ENCODE measurements around the gene OSTF1. TPM values are rescaled to one million over a fixed set of nuclear protein-coding genes. Genes with fewer than 3 reads are reported as not detected.

Gene OSTF1
- total RNA-seq, 1 experiment from 2014 or later = 7.0 TPM

- Mint-ChIP-seq H3K9me3 (ENCODE audit: unreplicated experiment) (no peaks in the 10 kb centered on the region), H3K4me3 (ENCODE audit: unreplicated experiment) (no peak overlapping the region), H3K27me3 (ENCODE audit: insufficient read depth, unreplicated experiment) (no peaks in the 10 kb centered on the region), H3K36me3 (ENCODE audit: insufficient read depth, unreplicated experiment) (peaks cover 6% of the 10 kb centered on the region), H3K4me1 (ENCODE audit: low read depth, unreplicated experiment) (no peaks in the 10 kb centered on the region), H3K27ac (ENCODE audit: unreplicated experiment) (no peak overlapping the region)
- H3K27me3 ChIP-seq (replicated peaks; ENCODE audit: control insufficient read depth, insufficient read depth, low read length) = no peaks in the 10 kb centered on the region
- POLR2A ChIA-PET = no interaction called here
- intact Hi-C loops (cut with micrococcal nuclease; ENCODE audit: unreplicated experiment) = no loop called here
- H3K4me3 ChIP-seq (ENCODE audit: low read depth, low read length) = no peak overlapping the region
- CTCF ChIA-PET = no interaction called here
- no peaks in the 10 kb centered on the region for H3K36me3 ChIP-seq (ENCODE audit: control insufficient read depth, insufficient read depth, low read length)
- no peaks in the 10 kb centered on the region for H3K9me3 ChIP-seq
- no TSS peak for BruUV-seq (replicated peaks)
- no peak for DNase-seq
- TF ChIP-seq CTCF (IDR thresholded peaks at IDR 0.05; ENCODE audit: insufficient read depth in 1 of 2, low read depth in 1 of 2, low read length in 1 of 2, severe bottlenecking in 1 of 2, unreplicated experiment in 1 of 2) = no peak
- no peaks in the 10 kb centered on the region for H3K4me1 ChIP-seq
These were observed 4.9 kb upstream of the OSTF1 start for GRCh38 chr9:75083188-75083970.

- H3K36me3 Mint-ChIP-seq (ENCODE audit: insufficient read depth, unreplicated experiment) = peaks cover 6% of the 10 kb centered on the region
- H3K4me3 Mint-ChIP-seq (ENCODE audit: unreplicated experiment) = no peak overlapping the region
- H3K27me3 ChIP-seq (replicated peaks; ENCODE audit: control insufficient read depth, insufficient read depth, low read length) = no peaks in the 10 kb centered on the region
- H3K36me3 ChIP-seq (ENCODE audit: control insufficient read depth, insufficient read depth, low read length) = no peaks in the 10 kb centered on the region
- no peaks in the 10 kb centered on the region for H3K4me1 ChIP-seq
- intact Hi-C loops (cut with micrococcal nuclease; ENCODE audit: unreplicated experiment) = no loop called here
- no peaks in the 10 kb centered on the region for H3K27me3 Mint-ChIP-seq (ENCODE audit: insufficient read depth, unreplicated experiment)
- TF ChIP-seq CTCF (IDR thresholded peaks at IDR 0.05; ENCODE audit: insufficient read depth in 1 of 2, low read depth in 1 of 2, low read length in 1 of 2, severe bottlenecking in 1 of 2, unreplicated experiment in 1 of 2) = no peak
- ChIA-PET POLR2A (no interaction called here), CTCF (no interaction called here)
- no peaks in the 10 kb centered on the region for H3K9me3 ChIP-seq
- DNase-seq = no peak
- H3K4me3 ChIP-seq (ENCODE audit: low read depth, low read length) = no peak overlapping the region
- no peaks in the 10 kb centered on the region for H3K9me3 Mint-ChIP-seq (ENCODE audit: unreplicated experiment)
- no peak overlapping the region for H3K27ac Mint-ChIP-seq (ENCODE audit: unreplicated experiment)
- no TSS peak for BruUV-seq (replicated peaks)
- no peaks in the 10 kb centered on the region for H3K4me1 Mint-ChIP-seq (ENCODE audit: low read depth, unreplicated experiment)
These were observed 4.1 kb upstream of the OSTF1 start for GRCh38 chr9:75084081-75084672.

- H3K36me3 ChIP-seq (ENCODE audit: control insufficient read depth, insufficient read depth, low read length) = no peaks in the 10 kb centered on the region
- no peaks in the 10 kb centered on the region for H3K27me3 ChIP-seq (replicated peaks; ENCODE audit: control insufficient read depth, insufficient read depth, low read length)
- Mint-ChIP-seq H3K36me3 (ENCODE audit: insufficient read depth, unreplicated experiment) (peaks cover 6% of the 10 kb centered on the region), H3K4me1 (ENCODE audit: low read depth, unreplicated experiment) (no peaks in the 10 kb centered on the region), H3K9me3 (ENCODE audit: unreplicated experiment) (no peaks in the 10 kb centered on the region), H3K27me3 (ENCODE audit: insufficient read depth, unreplicated experiment) (no peaks in the 10 kb centered on the region), H3K4me3 (ENCODE audit: unreplicated experiment) (no peak overlapping the region), H3K27ac (ENCODE audit: unreplicated experiment) (no peak overlapping the region)
- no peaks in the 10 kb centered on the region for H3K9me3 ChIP-seq
- CTCF ChIA-PET = no interaction called here
- TF ChIP-seq CTCF (IDR thresholded peaks at IDR 0.05; ENCODE audit: insufficient read depth in 1 of 2, low read depth in 1 of 2, low read length in 1 of 2, severe bottlenecking in 1 of 2, unreplicated experiment in 1 of 2) = no peak
- no peak overlapping the region for H3K4me3 ChIP-seq (ENCODE audit: low read depth, low read length)
- POLR2A ChIA-PET = no interaction called here
- BruUV-seq (replicated peaks) = no TSS peak
- H3K4me1 ChIP-seq = no peaks in the 10 kb centered on the region
- intact Hi-C loops (cut with micrococcal nuclease; ENCODE audit: unreplicated experiment) = no loop called here
- DNase-seq = no peak
These were observed 2.7 kb upstream of the OSTF1 start for GRCh38 chr9:75085640-75086039.
